ENCODE measurements around the gene GP5.

The GP5 gene

GRCh38 chr3:194375473-194376240 is 23.4 kb downstream of the GP5 start:
- no peak for DNase-seq

GRCh38 chr3:194374935-194375334 is 24.1 kb downstream of the GP5 start:
- DNase-seq: no peak

- no peak for DNase-seq
Measured at GRCh38 chr3:194373899-194374298, 25.2 kb downstream of the GP5 start.

- no peak for DNase-seq
Measured at GRCh38 chr3:194373028-194373427, 26.0 kb downstream of the GP5 start.

- no peak for DNase-seq
Measured at GRCh38 chr3:194370753-194371152, 28.3 kb downstream of the GP5 start.

- DNase-seq: no peak
Measured at GRCh38 chr3:194369522-194370279, 29.4 kb downstream of the GP5 start, which contains the start of gene LRRC15. Gene LRRC15, minus strand, starts transcription at chr3:194369743. Its CDS starts 8,700 bp downstream, at chr3:194361043.

- no peak for DNase-seq
Measured at GRCh38 chr3:194368918-194369317, 30.1 kb downstream of the GP5 start.

- DNase-seq: no peak
Measured at GRCh38 chr3:194367992-194368841, 30.8 kb downstream of the GP5 start.

- no peak for DNase-seq
Measured at GRCh38 chr3:194365978-194366490, 33.0 kb downstream of the GP5 start.

GRCh38 chr3:194365526-194365925 is 33.5 kb downstream of the GP5 start:
- no peak for DNase-seq

GRCh38 chr3:194364652-194365434 is 34.2 kb downstream of the GP5 start:
- DNase-seq: no peak

- DNase-seq: no peak
Measured at GRCh38 chr3:194364314-194364651, 34.8 kb downstream of the GP5 start.

GRCh38 chr3:194360568-194360967 is 38.5 kb downstream of the GP5 start:
- DNase-seq: no peak

GRCh38 chr3:194357681-194358080 is 41.4 kb downstream of the GP5 start:
- DNase-seq: no peak

GRCh38 chr3:194355379-194355778 is 43.7 kb downstream of the GP5 start:
- DNase-seq: no peak

GRCh38 chr3:194354315-194354714 is 44.8 kb downstream of the GP5 start:
- no peak for DNase-seq

GRCh38 chr3:194352667-194353246 is 46.3 kb downstream of the GP5 start:
- DNase-seq: no peak

- DNase-seq: no peak
Measured at GRCh38 chr3:194351952-194352536, 47.0 kb downstream of the GP5 start.

- no peak for DNase-seq
Measured at GRCh38 chr3:194351080-194351672, 47.9 kb downstream of the GP5 start, which contains the start of gene CPN2. Gene CPN2, minus strand, starts transcription at chr3:194351328. Its CDS starts 8,626 bp downstream, at chr3:194342702.

GRCh38 chr3:194350726-194351071 is 48.4 kb downstream of the GP5 start:
- DNase-seq: no peak

- no peak for DNase-seq
Measured at GRCh38 chr3:194348354-194348753, 50.7 kb downstream of the GP5 start.

Data from activated CD4-positive, alpha-beta T cell treated with anti-CD3 and anti-CD28 coated beads for 4 hours (primary cell).